ENCODE results near the gene CD320.
A peak's percentile ranks its signal among the peaks of the same experiment; 100 is the strongest.
"Not testable (repeated sequence)": the region's sequence is repeated elsewhere in the genome, so short reads cannot be mapped to it uniquely, and the experiment has no call there.

The CD320 gene

DNA sequence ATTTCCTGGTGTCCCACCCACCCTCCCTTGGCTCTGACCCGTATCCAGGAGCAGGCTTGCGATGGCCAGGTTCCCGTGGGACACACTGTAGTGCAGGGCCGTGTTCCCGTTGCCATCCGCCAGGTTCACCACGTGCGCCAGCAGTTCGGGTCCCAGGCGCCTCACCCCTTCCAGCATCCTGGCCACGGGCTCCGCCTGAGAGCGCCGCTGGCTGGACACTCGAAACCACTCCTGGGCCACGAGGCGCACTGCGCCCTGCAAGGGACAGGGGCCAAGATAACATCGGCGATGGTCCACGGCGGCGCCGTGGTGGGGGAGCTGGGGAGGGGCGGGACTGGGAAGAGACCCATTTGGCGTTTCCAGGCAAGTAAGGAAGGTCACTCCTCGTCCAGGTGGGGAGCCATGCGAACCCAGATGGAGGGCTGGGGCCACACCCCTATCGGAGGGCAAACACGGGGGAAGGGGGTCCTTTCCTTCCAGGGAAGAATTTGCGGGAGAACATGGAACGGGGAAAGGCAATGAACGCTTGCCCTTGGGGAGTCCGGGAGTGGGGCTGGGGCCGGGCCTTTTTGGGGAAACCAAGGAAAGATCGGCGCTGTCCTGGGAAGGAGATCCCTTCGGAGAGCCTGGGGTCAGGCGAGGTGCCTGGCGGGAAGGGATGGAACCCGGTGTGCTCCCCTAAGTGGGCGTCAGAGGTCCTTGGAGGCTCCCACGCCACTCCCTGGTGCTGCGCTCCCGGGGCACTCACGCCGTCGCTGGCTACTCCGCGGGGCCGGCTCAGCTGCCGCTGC lies 25.0 kb upstream of the CD320 start:
- DNase-seq: no peak

DNA sequence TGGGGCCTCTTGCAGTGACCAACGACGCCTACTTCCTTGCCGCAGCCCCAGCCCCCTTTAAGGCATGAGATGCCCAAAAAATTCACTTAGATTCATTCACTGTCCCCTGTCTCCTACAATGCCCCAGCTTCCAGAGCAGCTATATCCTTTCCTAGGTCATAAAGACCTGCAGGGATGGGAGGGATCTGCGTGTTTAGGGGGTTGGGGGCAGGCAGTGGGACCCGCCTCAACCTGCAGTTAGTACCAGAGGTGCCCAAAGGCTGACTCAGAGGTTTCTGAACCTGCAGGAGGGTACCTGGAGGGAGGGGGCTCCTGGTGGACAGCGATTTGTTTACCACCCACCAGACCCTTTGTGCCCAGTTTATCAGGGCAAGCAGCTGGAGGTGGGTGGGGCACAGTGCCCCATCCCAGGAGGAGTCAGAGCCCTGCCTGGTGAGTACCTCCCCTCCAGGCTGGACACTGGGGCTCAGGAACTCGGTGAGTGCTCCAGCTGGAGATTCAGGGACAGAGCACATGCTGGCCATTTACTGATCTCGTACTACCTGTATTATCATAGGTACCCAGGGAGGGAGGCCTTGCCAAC lies 23.2 kb upstream of the CD320 start:
- DNase-seq: no peak

DNA sequence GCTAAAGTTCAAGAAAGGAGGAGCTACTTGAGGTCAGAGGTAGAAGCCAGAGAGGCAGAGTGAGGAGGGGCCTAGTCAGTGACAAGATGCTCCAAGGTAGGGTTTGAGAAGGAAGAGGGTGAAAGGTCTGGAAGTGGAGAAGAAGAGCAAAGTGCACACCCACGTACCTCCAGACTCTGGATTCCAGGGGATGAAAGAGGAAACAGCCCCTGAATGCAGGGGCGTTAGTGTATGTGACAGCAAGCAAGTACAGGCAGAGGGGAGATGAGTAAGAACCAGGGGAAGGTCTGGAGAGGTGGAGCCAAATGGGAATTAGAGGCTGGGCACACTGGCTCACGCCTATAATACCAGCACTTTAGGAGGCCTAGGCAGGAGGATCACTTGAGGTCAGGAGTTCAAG lies 21.8 kb upstream of the CD320 start:
- no peak for DNase-seq

DNA sequence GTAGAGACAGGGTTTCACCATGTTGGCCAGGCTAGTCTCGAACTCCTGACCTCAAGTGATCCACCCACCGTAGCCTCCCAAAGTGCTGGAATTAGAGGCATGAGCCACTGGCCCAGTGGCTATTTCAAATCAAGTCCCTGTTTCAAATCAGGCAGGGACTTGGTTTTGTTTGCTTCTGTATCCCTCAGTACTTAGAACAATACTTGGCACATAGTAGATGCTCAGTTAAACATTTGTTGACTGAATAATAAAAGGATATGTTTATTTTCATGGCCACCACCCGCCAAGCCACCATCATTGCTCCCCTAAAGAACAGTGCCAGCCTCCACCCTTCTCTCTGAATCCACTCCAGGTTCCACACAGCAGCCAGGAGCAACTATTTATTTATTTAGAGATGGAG lies 17.3 kb upstream of the CD320 start:
- no peak for DNase-seq

DNA sequence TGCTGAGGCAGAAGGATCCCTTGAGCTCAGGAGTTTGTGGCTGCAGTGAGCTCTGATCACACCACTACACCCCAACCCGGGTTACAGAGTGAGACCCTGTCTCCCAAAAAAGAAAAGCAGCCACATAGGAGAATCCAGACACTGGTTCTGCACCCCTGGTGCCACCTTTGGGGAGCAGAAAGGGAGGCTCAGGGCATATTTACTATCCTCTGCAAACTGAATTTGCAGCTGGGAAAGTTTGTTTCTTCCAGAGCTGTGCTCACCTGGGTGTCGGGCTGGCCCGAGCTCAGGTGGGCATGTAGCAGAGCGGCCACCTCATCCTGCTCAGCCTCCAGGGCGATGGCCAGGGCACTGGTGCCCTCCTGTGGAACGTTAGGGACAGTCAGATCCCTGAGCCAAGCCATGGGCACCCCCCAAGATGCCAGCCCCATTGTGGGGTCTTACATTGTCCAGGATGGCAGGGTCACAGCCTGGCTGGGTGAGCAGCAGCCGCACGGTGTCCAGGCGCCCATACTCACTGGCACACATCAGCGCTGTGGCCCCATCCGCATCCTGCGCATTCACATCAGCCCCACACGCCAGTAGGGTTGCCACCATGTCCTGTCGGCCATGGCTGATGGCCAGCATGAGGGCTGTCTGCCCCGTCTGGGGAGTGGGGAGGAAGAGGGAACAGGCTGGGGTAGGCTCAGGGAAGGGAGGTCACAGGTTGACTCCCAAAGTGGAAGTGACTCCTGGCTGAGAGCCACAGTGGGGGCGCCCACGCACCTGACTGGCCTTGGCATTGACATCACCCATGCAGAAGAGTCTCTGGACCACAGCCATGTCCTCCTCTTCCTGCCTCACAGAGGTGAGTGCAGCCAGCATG lies 16.3 kb upstream of the CD320 start:
- no peak for DNase-seq

DNA sequence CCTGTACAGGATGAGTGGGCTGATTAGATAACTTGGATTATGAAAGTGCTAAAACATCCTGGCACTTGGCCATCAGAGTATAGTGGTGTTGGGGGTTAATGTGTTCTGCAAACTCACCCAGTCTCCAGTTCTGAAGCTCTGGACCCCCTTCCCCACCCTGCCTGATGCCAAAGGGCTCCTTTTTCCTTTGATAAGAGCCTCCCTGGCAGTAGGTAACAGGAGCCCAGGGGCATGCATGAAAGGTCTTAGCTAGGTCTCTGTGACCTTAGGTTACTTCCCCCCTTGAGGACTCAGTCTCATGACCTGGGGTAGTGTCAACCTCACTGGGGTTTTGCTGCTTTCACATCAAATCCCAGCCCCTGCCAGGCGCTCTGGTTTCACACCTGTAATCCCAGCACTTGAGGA lies 15.6 kb upstream of the CD320 start:
- no peak for DNase-seq

DNA sequence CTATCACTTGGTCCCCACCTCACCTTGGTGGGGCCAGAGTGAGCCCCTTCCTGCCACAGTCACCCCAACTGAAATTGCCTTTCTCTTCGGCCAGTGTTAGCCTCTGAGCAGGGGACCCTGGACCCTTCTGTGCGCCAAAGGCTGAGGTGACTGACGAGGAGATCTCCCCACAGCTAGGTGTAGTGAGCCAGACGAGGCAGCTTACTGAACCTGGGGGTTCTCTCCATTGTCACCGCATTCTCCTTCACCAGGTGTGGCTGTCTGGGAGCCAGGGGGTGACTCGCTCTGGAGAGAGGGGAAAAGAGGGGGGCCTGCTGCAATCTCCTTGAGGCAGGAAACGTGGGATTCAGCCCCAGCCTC lies 14.5 kb upstream of the CD320 start:
- no peak for DNase-seq

DNA sequence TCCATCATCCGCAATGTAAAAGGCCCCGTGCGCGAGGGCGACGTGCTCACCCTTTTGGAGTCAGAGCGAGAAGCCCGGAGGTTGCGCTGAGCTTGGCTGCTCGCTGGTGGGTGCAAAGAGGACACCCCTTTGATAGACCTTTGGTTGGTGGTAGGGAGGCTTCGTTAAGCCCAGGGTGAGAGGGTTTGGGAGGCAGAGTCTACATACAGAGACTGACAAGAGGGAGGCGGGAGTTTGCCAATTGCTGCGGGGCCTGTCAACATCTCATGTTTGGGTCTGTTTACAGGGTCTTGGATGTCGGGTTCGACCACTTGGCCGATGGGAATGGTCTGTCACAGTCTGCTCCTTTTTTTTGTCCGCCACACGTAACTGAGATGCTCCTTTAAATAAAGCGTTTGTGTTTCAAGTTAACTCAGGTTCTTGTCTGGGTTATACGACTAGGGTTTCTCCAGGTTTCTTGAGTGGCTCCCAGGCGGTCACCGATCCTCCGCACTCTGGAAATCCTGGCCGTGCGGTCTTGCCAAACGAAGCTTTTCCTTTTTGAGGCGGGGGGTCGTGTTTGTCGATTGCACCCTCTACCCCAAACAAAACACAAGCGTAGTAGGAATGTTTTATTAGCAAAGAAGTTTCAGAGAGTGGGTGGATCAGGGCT lies 14.0 kb upstream of the CD320 start:
- DNase-seq: no peak

DNA sequence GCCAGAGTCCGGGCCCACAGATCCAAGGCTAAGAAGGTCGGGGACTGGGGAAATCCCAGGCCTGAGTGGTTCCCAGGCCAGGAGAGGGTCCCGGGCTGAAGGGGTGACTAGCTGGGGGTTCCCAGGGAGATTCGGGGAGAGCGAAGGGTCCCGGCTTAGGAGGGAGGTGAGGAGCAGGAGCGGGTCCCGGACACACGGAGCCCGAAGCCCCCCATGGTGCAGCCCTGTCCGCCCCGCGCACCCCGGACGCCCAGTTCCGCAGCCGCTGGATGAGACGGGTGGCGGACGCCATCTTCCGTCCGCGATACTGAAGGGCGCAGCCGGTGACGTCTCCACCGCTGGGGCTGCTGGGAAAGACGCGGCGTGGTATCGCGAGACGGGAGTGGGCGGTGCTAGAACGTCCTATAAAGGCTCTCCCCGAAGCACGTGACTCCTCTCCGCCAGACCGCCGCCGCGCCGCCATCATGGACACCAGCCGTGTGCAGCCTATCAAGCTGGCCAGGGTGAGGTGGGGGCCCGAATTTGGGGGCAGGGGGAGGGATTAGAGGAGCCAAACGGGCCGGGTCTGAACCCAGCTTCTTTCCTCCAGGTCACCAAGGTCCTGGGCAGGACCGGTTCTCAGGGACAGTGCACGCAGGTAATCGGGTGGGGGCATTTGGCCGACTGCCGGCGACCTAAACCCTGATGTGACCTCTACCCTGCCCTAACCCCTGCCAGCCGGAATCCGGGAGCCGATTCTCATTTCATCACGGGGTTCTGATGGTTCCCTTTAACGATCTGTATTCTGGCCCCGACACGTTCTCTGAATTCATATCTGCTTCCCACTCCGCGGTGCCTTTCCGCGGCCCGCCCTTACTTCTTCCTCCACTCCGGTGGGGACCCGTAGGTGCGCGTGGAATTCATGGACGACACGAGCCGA lies 13.2 kb upstream of the CD320 start, which contains the start of the genes NDUFA7 and RPS28:
NDUFA7 (minus strand) TSS at position 309 of the 919 bp plus-strand sequence; CDS start at position 292, 17 bp downstream.
RPS28 (plus strand) TSS at position 430 of the 919 bp plus-strand sequence; CDS start at position 465, 35 bp downstream.
- DNase-seq: peak; percentile 94

DNA sequence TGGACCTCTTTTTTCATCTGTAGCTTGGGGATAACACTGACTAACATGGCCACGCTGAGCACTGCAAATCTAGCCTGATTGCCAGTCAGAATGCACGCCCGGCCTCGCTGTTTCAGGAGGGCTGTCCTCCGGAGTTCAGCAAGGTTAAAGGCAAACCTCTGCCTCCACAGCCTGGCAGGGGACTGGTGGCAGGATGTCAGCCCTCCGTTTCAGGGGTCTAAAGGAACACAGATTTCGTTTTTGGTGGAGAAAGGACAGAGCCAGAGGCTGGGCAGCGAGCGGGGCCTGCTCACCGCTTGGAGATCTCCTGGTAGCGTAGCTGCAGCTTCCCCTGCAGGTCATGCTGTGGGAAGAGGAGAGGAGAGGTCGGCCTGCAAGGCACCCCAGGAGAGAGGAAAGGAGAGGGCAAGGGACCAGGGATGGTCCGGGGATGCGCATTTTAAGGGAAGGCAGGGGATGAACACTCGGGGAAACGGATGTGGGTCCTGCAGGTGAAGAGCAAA lies 12.5 kb upstream of the CD320 start:
- DNase-seq: no peak

DNA sequence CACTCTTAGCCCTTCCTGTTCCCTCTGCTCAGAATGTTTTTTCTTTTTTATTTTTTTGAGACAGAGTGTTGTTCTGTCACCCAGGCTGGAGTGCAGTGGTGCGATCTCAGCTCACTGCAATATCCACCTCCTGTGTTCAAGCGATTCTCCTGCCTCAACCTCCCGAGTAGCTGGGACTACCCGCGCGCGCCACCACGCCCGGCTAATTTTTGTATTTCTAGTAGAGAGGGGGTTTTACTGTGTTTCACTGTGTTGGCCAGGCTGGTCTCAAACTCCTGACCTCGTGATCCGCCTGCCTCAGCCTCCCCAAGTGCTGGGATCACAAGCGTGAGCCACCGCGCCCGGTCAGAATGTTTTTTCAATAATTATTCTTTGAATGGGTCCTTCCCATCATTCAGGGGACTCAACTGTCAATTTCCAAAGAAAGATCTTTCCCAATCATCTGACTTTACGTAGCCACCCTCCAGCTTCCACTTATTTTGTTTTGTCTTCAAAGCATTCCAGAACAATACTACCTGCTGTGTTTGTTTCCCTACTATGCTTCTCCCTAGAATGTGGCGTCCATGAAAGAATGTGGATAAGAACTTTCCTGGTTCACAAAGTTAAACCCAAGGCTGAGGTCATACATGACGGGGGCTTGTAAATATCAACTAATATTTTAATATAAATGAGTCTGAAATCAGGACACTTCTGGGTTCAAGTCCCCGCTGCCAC lies 11.8 kb upstream of the CD320 start:
- no peak for DNase-seq

DNA sequence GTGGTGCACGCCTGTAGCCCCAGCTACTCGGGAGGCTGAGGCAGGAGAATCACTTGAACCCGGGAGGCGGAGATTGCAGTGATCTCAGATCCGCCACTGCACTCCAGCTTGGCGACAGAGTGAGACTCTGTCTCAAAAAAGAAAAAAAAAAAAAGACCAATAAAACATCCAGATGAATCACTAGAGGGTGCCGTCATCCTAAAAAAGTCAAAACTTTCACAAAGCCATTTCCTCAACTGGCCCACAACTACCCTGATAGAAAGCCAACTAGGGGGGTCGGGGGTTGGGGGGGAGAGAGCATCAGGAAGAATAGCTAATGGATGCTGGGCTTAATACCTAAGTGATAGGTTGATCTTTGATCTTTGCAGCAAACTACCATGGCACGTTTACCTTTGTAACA lies 10.7 kb upstream of the CD320 start:
- not testable (repeated sequence) for DNase-seq

DNA sequence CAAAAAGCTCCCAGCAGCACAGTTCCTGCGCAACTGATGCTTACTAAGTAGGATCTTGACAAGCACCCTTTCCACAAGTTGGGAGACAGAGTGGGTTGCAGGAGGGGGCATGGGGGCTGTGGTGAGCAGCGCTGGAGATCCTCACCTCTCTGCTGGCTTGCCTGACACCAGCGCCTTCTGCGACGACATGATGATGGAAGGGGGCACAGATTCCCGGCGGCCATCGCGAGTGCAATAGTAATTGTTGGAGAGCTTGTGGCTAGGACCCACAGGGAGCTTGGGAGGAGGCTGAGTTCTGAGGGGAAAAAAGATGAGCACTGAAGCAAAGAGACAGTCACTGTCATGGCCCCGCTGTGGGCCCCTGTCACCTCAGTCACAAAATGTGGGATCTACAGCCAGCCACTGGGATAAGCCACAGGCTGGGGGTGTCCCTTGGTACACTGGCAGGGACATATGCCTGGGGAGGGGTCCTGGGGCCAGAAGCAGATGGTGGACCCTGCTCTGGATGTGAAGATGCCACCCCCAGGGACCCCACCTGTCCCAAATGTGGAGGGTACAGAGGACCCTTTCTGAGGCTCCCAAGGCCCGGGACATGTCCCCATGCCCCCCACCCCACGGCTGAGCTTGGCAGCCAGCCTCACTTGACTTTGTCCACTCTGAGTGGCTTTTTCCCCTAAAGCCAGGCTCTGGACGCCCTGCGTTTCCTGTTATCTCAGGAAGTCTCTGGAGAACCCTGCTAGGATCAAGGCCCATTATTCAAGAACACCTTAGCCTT lies 8.4 kb upstream of the CD320 start:
- DNase-seq: no peak

DNA sequence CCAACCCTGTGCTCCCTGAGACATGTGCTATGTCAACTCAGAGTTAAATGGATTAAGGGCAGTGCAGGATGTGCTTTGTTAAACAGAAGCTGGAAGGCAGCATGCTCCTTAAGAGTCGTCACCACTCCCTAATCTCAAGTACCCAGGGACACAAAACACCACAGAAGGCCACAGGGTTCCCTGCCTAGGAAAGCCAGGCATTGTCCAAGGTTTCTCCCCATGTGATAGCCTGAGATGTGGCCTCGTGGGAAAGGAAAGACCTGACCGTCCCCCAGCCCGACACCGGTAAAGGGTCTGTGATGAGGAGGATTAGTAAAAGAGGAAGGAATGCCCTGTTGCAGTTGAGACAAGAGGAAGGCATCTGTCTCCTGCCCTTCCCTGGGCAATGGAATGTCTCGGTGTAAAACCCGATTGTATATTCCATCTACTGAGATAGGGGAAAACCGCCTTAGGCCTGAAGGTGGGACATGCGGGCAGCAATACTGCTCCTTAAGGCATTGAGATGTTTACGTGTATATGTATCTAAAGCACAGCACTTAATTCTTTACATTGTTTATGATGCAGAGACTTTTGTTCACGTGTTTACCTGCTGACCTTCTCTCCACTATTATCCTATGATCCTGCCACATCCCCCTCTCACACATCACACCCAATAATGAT lies 7.0 kb upstream of the CD320 start:
- not testable (repeated sequence) for DNase-seq

DNA sequence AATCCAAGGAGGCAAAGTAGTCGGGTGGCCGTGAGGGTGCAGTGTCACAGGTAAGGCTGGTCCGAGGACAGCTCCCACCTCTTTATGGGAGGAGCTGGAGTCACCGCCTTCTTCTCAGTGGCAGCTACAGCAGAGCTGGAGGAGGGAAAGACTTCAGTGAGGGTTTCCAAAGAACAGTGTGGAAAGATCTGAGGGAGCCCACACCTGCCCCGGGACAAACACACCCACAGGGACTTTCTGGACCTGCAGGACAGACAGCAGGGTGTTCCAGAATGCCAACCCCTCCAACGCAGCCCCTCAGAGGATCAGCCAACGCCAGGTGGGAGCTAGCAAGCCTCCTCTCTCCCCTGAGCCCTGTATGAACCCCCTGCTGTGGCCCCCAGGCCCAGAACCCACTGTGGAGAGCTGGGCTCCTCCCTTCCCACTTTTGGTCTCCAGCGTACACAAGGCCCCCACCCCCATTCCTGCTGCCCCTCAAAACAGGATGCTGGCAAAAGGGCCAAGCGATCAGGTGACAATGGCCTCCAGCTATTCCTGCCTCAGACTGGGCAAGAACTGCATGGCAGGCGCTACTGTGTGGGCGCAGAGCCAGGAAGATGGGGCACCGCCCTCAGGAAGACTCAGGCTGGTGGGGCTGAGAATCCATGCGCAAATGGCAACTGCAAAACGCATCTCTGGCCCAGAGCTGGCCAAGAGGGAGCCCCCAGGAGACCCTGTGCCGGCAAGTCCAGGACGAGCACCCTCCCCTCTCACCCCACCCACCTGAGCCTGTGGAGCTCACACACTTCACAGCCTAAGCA lies 3.5 kb upstream of the CD320 start:
- no peak for DNase-seq

DNA sequence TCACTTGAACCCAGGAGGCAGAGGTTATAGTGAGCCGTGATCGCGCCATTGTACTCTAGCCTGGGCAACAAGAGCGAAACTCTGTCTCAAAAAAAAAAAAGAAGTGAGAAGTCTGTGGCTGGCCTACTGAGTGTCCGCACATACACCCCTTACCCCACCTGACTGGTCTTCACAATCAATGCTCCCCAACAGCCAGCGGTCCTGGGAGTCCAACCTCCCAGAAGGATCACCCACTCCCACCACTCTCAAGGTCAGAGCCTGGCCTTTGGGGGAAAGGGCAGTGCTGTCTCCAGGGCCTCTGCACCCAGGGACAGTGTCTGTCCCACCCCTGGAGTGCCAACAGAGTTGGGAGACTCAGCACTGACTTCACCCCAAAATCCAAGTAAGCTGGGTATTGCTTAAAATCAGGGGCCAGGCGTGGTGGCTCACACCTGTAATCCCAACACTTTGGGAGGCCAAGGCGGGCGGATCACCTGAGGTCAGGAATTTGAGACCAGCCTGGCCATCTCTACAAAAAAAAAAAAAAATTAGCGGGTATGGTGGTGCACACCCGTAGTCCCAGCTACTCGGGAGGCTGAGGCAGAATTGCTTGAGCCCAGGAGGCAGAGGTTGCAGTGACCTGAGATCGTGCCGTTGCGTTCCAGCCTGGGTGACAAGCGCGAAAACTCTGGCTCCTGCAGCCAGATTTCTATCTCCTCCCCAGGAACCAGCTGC lies 2.3 kb upstream of the CD320 start:
- DNase-seq: no peak

DNA sequence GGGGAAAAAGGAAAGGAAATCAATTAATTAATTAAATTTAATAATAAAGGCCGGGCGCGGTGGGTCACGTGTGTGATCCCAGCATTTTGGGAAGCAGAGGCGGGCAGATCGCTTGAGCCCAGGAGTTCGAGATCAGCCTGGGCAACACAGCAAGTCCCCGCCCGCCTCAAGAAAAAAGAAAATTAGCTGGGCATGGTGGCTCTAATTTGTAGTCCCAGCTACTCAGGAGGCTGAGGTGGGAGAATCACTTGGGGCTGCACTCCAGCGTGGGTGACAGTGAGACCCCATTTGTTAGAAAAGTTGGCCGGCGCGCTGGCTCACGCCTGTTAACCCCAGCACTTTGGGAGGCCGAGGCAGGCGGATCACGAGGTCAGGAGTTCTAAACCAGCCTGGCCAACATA lies 733 bp upstream of the CD320 start:
- no peak for DNase-seq

DNA sequence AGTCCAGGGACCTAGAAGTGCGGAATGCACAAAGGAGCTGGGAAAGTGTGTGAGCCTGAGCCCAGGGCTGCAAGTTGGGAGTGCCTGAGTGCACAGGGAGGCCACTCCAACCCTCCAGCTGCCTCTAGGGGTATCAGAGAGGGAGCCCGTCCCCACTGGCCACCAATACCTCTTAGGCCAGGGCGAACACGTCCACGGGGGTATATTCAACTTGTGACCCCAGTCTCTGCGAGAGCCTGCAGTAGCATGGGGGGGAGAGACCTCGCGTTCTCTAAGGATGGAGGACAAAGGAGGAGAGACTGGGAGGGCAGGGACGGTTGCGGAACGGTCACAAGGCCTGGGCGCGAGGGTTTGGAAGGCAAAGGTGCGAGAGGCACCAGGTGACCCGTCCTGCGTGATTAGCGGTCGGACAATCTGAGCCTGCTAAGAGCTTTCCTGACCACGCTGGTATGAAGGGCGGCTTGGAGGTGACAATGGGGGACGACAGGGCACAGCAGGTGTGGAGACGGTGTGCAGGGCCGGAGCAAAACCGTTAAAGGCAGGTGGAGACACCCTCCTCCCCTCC lies 676 bp downstream of the CD320 start:
- DNase-seq: no peak
